ENCODE data around the gene DOCK10. TPM values are rescaled to one million over a fixed set of nuclear protein-coding genes. Genes with fewer than 3 reads are reported as not detected.

DOCK10 gene
- total RNA-seq, 2 experiments from 2014 or later: 191 to 198 TPM

GRCh38 chr2:224934526-224935188, 107.6 kb downstream of the DOCK10 start:
- no peak for TF ChIP-seq CTCF (IDR thresholded peaks at IDR 0.05)
- Mint-ChIP-seq H3K4me3 (no peak overlapping the region), H3K9me3 (no peaks in the 10 kb centered on the region), H3K27me3 (no peaks in the 10 kb centered on the region), H3K36me3 (ENCODE audit: low read depth) (peaks cover 67% of the 10 kb centered on the region), H3K4me1 (ENCODE audit: low read depth) (peaks cover 84% of the 10 kb centered on the region), H3K27ac (peak overlapping the region; percentile 94)
- ATAC-seq: no peak
- POLR2A ChIA-PET: interaction anchor here (0.7 to 13.3 kb wide), 4 partner anchors 7 to 105 kb away, joined by 3 to 154 read pairs (median 4); no protein-coding TSS in a partner anchor
- intact Hi-C loops (cut with micrococcal nuclease): no loop called here
- CTCF ChIA-PET: interaction anchor here (0.7 to 2.5 kb wide), 3 partner anchors 67 to 106 kb away, joined by 3 to 8 read pairs (median 3); no protein-coding TSS in a partner anchor
- no peak for DNase-seq

GRCh38 chr2:224933431-224933830, 108.8 kb downstream of the DOCK10 start:
- intact Hi-C loops (cut with micrococcal nuclease): no loop called here
- DNase-seq (no peak), ATAC-seq (peak; percentile 62)
- TF ChIP-seq CTCF (IDR thresholded peaks at IDR 0.05): no peak
- peaks cover 77% of the 10 kb centered on the region for H3K36me3 Mint-ChIP-seq (ENCODE audit: low read depth)
- no peaks in the 10 kb centered on the region for H3K9me3 Mint-ChIP-seq
- H3K4me3 Mint-ChIP-seq: peak overlapping the region; percentile 18
- ChIA-PET CTCF (interaction anchor here (0.6 to 3.3 kb wide), 8 partner anchors 10 to 132 kb away, joined by 3 to 18 read pairs (median 4); no protein-coding TSS in a partner anchor), POLR2A (interaction anchor here (0.7 to 1.2 kb wide), 3 partner anchors 11 to 109 kb away, joined by 3 to 5 read pairs (median 4); partner anchors contain the start of gene DOCK10)
- no peaks in the 10 kb centered on the region for H3K27me3 Mint-ChIP-seq
- peaks cover 89% of the 10 kb centered on the region for H3K4me1 Mint-ChIP-seq (ENCODE audit: low read depth)
- peak overlapping the region; percentile 94 for H3K27ac Mint-ChIP-seq

GRCh38 chr2:224932522-224932921, 109.7 kb downstream of the DOCK10 start:
- POLR2A ChIA-PET: interaction anchor here (0.6 to 1.2 kb wide), 5 partner anchors 9 to 108 kb away, joined by 3 to 5 read pairs (median 3); no protein-coding TSS in a partner anchor
- H3K27ac Mint-ChIP-seq: peak overlapping the region; percentile 94
- no peaks in the 10 kb centered on the region for H3K9me3 Mint-ChIP-seq
- peaks cover 89% of the 10 kb centered on the region for H3K4me1 Mint-ChIP-seq (ENCODE audit: low read depth)
- H3K4me3 Mint-ChIP-seq: no peak overlapping the region
- intact Hi-C loops (cut with micrococcal nuclease): no loop called here
- ATAC-seq (no peak), DNase-seq (no peak)
- TF ChIP-seq CTCF (IDR thresholded peaks at IDR 0.05): no peak
- peaks cover 80% of the 10 kb centered on the region for H3K36me3 Mint-ChIP-seq (ENCODE audit: low read depth)
- no peaks in the 10 kb centered on the region for H3K27me3 Mint-ChIP-seq
- CTCF ChIA-PET: interaction anchor here (1.0 to 3.3 kb wide), 5 partner anchors 10 to 76 kb away, joined by 4 to 18 read pairs (median 9); no protein-coding TSS in a partner anchor

GRCh38 chr2:224931956-224932355, 110.3 kb downstream of the DOCK10 start:
- intact Hi-C loops (cut with micrococcal nuclease): loop anchor here (2.0 kb wide), 1 partner anchor 71 kb away; no protein-coding TSS in a partner anchor
- H3K9me3 Mint-ChIP-seq: no peaks in the 10 kb centered on the region
- DNase-seq (no peak), ATAC-seq (no peak)
- ChIA-PET POLR2A (interaction anchor here (0.6 to 1.2 kb wide), 4 partner anchors 10 to 109 kb away, joined by 3 to 5 read pairs (median 3); no protein-coding TSS in a partner anchor), CTCF (interaction anchor here (1.4 to 3.3 kb wide), 4 partner anchors 11 to 76 kb away, joined by 4 to 18 read pairs (median 9); no protein-coding TSS in a partner anchor)
- peak overlapping the region; percentile 94 for H3K27ac Mint-ChIP-seq
- H3K4me1 Mint-ChIP-seq (ENCODE audit: low read depth): peaks cover 90% of the 10 kb centered on the region
- TF ChIP-seq CTCF (IDR thresholded peaks at IDR 0.05): no peak
- H3K27me3 Mint-ChIP-seq: no peaks in the 10 kb centered on the region
- peaks cover 83% of the 10 kb centered on the region for H3K36me3 Mint-ChIP-seq (ENCODE audit: low read depth)
- H3K4me3 Mint-ChIP-seq: no peak overlapping the region

Measured in activated CD8-positive, alpha-beta T cell treated with anti-CD3 and anti-CD28 coated beads for 36 hours (primary cell).